ENCODE results near the gene YTHDF1. TPM values are rescaled to one million over a fixed set of nuclear protein-coding genes. Genes with fewer than 3 reads are reported as not detected.

Gene YTHDF1
- total RNA-seq, 1 experiment from 2014 or later = 196 TPM

GRCh38 chr20:63249891-63250290 lies 34.0 kb upstream of the YTHDF1 start:
- Histone ChIP-seq H3K9me3 (no peaks in the 10 kb centered on the region), H3K27me3 (replicated peaks; ENCODE audit: control insufficient read depth, insufficient read depth, low read length) (no peaks in the 10 kb centered on the region), H3K4me3 (ENCODE audit: low read depth, low read length) (no peak overlapping the region), H3K4me1 (peaks cover 43% of the 10 kb centered on the region), H3K36me3 (ENCODE audit: control insufficient read depth, insufficient read depth, low read length) (no peaks in the 10 kb centered on the region)
- no peaks in the 10 kb centered on the region for H3K27me3 Mint-ChIP-seq (ENCODE audit: insufficient read depth, unreplicated experiment)
- POLR2A ChIA-PET = no interaction called here
- CTCF ChIA-PET = interaction anchor here (1.9 kb wide), 1 partner anchor 27 kb away, joined by 19 read pairs; no protein-coding TSS in a partner anchor
- BruUV-seq (replicated peaks) = no TSS peak
- no peak for DNase-seq
- H3K9me3 Mint-ChIP-seq (ENCODE audit: unreplicated experiment) = no peaks in the 10 kb centered on the region
- H3K27ac Mint-ChIP-seq (ENCODE audit: unreplicated experiment) = peak overlapping the region; percentile 1
- H3K4me1 Mint-ChIP-seq (ENCODE audit: low read depth, unreplicated experiment) = peaks cover 26% of the 10 kb centered on the region
- intact Hi-C loops (cut with micrococcal nuclease; ENCODE audit: unreplicated experiment) = loop anchor here (2.0 kb wide), 1 partner anchor 23 kb away; the partner anchor contains the start of gene ARFGAP1
- peaks cover 9% of the 10 kb centered on the region for H3K36me3 Mint-ChIP-seq (ENCODE audit: insufficient read depth, unreplicated experiment)
- no peak overlapping the region for H3K4me3 Mint-ChIP-seq (ENCODE audit: unreplicated experiment)
- TF ChIP-seq CTCF (IDR thresholded peaks at IDR 0.05; ENCODE audit: insufficient read depth in 1 of 2, low read depth in 1 of 2, low read length in 1 of 2, severe bottlenecking in 1 of 2, unreplicated experiment in 1 of 2) = no peak

DNA sequence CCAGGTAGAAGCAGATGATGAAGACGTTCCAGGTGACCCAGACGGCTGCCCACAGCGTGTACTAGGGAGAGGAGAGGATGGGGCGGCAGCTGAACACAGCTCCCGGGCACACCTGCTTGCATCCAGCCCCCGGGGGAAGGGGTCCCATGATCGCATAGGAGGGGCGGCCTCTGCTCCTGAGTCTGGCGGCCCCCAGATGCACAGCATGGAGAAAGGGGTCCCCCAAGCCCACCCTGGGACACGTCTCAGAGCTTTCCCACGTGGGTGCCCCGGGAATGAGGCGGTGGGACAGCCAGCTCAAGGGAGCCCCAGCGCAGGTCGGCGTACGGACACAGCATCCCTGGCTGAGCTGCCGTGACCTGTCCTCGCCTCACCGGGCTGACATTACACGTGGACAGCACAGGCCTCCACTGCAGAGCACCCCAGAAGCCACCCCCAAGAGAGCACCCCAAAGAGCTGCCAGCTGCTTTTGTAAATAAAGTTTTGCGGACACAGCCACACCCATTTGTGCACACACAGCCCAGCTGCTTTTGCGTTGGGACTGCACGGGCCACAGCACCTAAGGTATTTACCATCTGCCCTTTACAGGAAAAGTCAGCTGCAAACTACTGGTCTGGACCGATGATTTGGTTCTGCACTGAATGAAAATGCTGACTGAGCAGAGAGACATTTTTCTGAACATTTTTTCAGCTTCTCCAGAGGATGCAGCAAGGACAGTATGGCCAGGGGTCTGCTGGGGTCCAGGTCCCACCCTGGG lies 33.1 kb upstream of the YTHDF1 start:
- Histone ChIP-seq H3K27me3 (replicated peaks; ENCODE audit: control insufficient read depth, insufficient read depth, low read length) (no peaks in the 10 kb centered on the region), H3K36me3 (ENCODE audit: control insufficient read depth, insufficient read depth, low read length) (no peaks in the 10 kb centered on the region), H3K4me3 (ENCODE audit: low read depth, low read length) (no peak overlapping the region), H3K4me1 (peaks cover 39% of the 10 kb centered on the region), H3K9me3 (no peaks in the 10 kb centered on the region)
- Mint-ChIP-seq H3K9me3 (ENCODE audit: unreplicated experiment) (no peaks in the 10 kb centered on the region), H3K36me3 (ENCODE audit: insufficient read depth, unreplicated experiment) (peaks cover 9% of the 10 kb centered on the region), H3K4me3 (ENCODE audit: unreplicated experiment) (no peak overlapping the region), H3K4me1 (ENCODE audit: low read depth, unreplicated experiment) (peaks cover 24% of the 10 kb centered on the region), H3K27me3 (ENCODE audit: insufficient read depth, unreplicated experiment) (no peaks in the 10 kb centered on the region), H3K27ac (ENCODE audit: unreplicated experiment) (peak overlapping the region; percentile 1)
- DNase-seq = peak in 1 of 2 experiments; percentile 66
- intact Hi-C loops (cut with micrococcal nuclease; ENCODE audit: unreplicated experiment) = no loop called here
- ChIA-PET CTCF (interaction anchor here (0.7 to 1.9 kb wide), 3 partner anchors 14 to 26 kb away, joined by 5 to 19 read pairs (median 7); partner anchors contain the start of gene ARFGAP1), POLR2A (interaction anchor here (0.9 kb wide), 1 partner anchor 24 kb away, joined by 3 read pairs; the partner anchor contains the start of gene ARFGAP1)
- TF ChIP-seq CTCF (IDR thresholded peaks at IDR 0.05; ENCODE audit: insufficient read depth in 1 of 2, low read depth in 1 of 2, low read length in 1 of 2, severe bottlenecking in 1 of 2, unreplicated experiment in 1 of 2) = no peak
- BruUV-seq (replicated peaks) = no TSS peak

DNA sequence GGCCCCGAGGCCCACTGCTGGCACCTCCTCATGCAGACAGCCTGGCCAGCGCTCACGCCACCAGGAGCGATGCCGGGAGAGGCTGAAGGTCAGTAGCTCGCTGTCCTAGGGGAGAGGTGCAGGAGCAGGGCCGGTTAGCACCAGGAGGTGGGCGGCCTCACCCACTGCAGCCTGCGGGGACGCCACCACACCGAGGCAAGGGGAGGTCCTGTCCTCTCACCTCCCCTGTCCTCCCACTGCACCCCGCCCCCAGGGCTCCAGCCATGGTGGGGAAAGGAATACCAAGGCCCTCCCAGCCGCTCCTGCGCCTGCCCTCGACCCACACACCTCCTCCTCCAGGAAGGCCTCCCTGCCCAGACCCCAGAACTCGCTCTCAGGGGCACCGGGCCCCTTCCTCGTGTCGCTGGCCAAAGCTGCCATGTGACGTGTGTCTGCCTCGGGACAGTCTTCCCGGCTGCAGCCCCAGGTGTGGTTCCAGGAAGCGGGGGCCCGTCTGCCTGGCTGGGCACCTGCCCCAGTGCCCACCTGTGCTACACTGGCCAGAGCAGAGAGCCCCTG lies 31.8 kb upstream of the YTHDF1 start:
- H3K27ac Mint-ChIP-seq (ENCODE audit: unreplicated experiment) = no peak overlapping the region
- Histone ChIP-seq H3K4me1 (peaks cover 36% of the 10 kb centered on the region), H3K4me3 (ENCODE audit: low read depth, low read length) (no peak overlapping the region), H3K36me3 (ENCODE audit: control insufficient read depth, insufficient read depth, low read length) (no peaks in the 10 kb centered on the region), H3K9me3 (no peaks in the 10 kb centered on the region), H3K27me3 (replicated peaks; ENCODE audit: control insufficient read depth, insufficient read depth, low read length) (no peaks in the 10 kb centered on the region)
- intact Hi-C loops (cut with micrococcal nuclease; ENCODE audit: unreplicated experiment) = no loop called here
- POLR2A ChIA-PET = no interaction called here
- CTCF ChIA-PET = interaction anchor here (0.6 to 1.9 kb wide), 3 partner anchors 13 to 273 kb away, joined by 3 to 19 read pairs (median 9); no protein-coding TSS in a partner anchor
- BruUV-seq (replicated peaks) = no TSS peak
- no peaks in the 10 kb centered on the region for H3K9me3 Mint-ChIP-seq (ENCODE audit: unreplicated experiment)
- peaks cover 24% of the 10 kb centered on the region for H3K4me1 Mint-ChIP-seq (ENCODE audit: low read depth, unreplicated experiment)
- DNase-seq = no peak
- H3K36me3 Mint-ChIP-seq (ENCODE audit: insufficient read depth, unreplicated experiment) = peaks cover 9% of the 10 kb centered on the region
- TF ChIP-seq CTCF (IDR thresholded peaks at IDR 0.05; ENCODE audit: insufficient read depth in 1 of 2, low read depth in 1 of 2, low read length in 1 of 2, severe bottlenecking in 1 of 2, unreplicated experiment in 1 of 2) = no peak
- no peaks in the 10 kb centered on the region for H3K27me3 Mint-ChIP-seq (ENCODE audit: insufficient read depth, unreplicated experiment)
- no peak overlapping the region for H3K4me3 Mint-ChIP-seq (ENCODE audit: unreplicated experiment)

All from Caco-2 (cell line).